Liver (tissue), 9 donors: ENCODE results near the gene KLHL34. TPM values are rescaled to one million over a fixed set of nuclear protein-coding genes. Genes with fewer than 3 reads are reported as not detected.

ENCODE experiments used
- DNase-seq: peaks from one replicate; pipeline ENCODE4 v3.0.0-alpha.2; 2017; ENCODE audit warnings: low spot score
- H3K27ac ChIP-seq, 2 donors: one replicate each; pipeline ENCODE4 v1.7.0; 2013; ENCODE audit warnings: inconsistent platforms in 2 of 2, low read length in 2 of 2, control low read depth in 1 of 2, low read depth in 1 of 2, mild to moderate bottlenecking in 1 of 2
- H3K27me3 ChIP-seq, 4 donors: one replicate each; pipeline versions ENCODE4 v1.6.1 to v1.7.0; 2013; ENCODE audit warnings: low read length in 3 of 4, inconsistent platforms in 1 of 4, mild to moderate bottlenecking in 1 of 4, moderate library complexity in 1 of 4; ENCODE audit not compliant: control insufficient read depth in 4 of 4, insufficient read depth in 4 of 4
- H3K36me3 ChIP-seq, 4 donors: one replicate each; pipeline versions ENCODE4 v1.6.1 to v1.7.0; 2013; ENCODE audit warnings: low read length in 3 of 4, mild to moderate bottlenecking in 3 of 4, low read depth in 1 of 4, moderate library complexity in 1 of 4; ENCODE audit not compliant: control insufficient read depth in 4 of 4, insufficient read depth in 3 of 4
- H3K4me1 ChIP-seq, 4 donors: one replicate each; pipeline versions ENCODE4 v1.6.1 to v1.7.0; 2013; ENCODE audit warnings: low read length in 3 of 4, mild to moderate bottlenecking in 3 of 4, moderate library complexity in 1 of 4; ENCODE audit not compliant: control insufficient read depth in 4 of 4, insufficient read depth in 4 of 4
- H3K4me3 ChIP-seq, 3 donors: one replicate each; pipeline versions ENCODE4 v1.6.1 to v1.7.0; 2013; ENCODE audit warnings: low read length in 3 of 3, control low read depth in 1 of 3, low read depth in 1 of 3, mild to moderate bottlenecking in 1 of 3
- H3K9ac ChIP-seq, 2 donors: one replicate each; pipeline ENCODE4 v1.7.0; 2013; ENCODE audit warnings: low read length in 2 of 2, mild to moderate bottlenecking in 2 of 2, moderate library complexity in 2 of 2, control low read depth in 1 of 2, low read depth in 1 of 2
- H3K9me3 ChIP-seq, 4 donors: one replicate each; pipeline versions ENCODE4 v1.6.1 to v1.7.0; 2013; ENCODE audit warnings: low read length in 3 of 4; ENCODE audit not compliant: control insufficient read depth in 4 of 4
- CTCF ChIP-seq: fragments of 150-350 bp; IDR thresholded peaks from 2 replicates; pipeline ENCODE4 v1.5.1; 2017; ENCODE audit warnings: improper control_type of control experiment, low read depth, low read length; ENCODE audit not compliant: missing input control
- FOXA1 ChIP-seq: IDR thresholded peaks from 2 replicates; pipeline ENCODE4 v1.6.1; 2016; ENCODE audit warnings: antibody characterized with exemption
- FOXA2 ChIP-seq: IDR thresholded peaks from 2 replicates; pipeline ENCODE4 v1.6.1; 2016; ENCODE audit warnings: antibody characterized with exemption
- GABPA ChIP-seq, 2 donors: IDR thresholded peaks in 1 of 2; conservative IDR thresholded peaks in 1 of 2; 2 replicates each; pipeline ENCODE4 v1.6.1; 2016; ENCODE audit warnings: antibody characterized with exemption in 2 of 2, mild to moderate bottlenecking in 1 of 2, moderate library complexity in 1 of 2
- HNF4A ChIP-seq, 2 donors: conservative IDR thresholded peaks; 2 replicates each; pipeline ENCODE4 v1.6.1; 2016; ENCODE audit warnings: antibody characterized with exemption in 2 of 2, mild to moderate bottlenecking in 2 of 2
- HNF4G ChIP-seq: IDR thresholded peaks from 2 replicates; pipeline ENCODE4 v1.6.1; 2016; ENCODE audit warnings: antibody characterized with exemption
- MAX ChIP-seq: IDR thresholded peaks from 2 replicates; pipeline ENCODE4 v1.6.1; 2016; ENCODE audit warnings: antibody characterized with exemption
- NR2F2 ChIP-seq: IDR thresholded peaks from 2 replicates; pipeline ENCODE4 v1.6.1; 2016; ENCODE audit warnings: antibody characterized with exemption
- RAD21 ChIP-seq, 2 donors: IDR thresholded peaks; 2 replicates each; pipeline ENCODE4 v1.6.1; 2016; ENCODE audit warnings: antibody characterized with exemption in 2 of 2, mild to moderate bottlenecking in 2 of 2
- RXRA ChIP-seq, 2 donors: IDR thresholded peaks; 2 replicates each; pipeline ENCODE4 v1.6.1; 2017 to 2018; ENCODE audit warnings: antibody characterized with exemption in 2 of 2, mild to moderate bottlenecking in 1 of 2
- SP1 ChIP-seq: IDR thresholded peaks from 2 replicates; pipeline ENCODE4 v1.6.1; 2018; ENCODE audit warnings: antibody characterized with exemption, mild to moderate bottlenecking
- TAF1 ChIP-seq: conservative IDR thresholded peaks from 2 replicates; pipeline ENCODE4 v1.6.1; 2016; ENCODE audit warnings: antibody characterized with exemption, mild to moderate bottlenecking
- YY1 ChIP-seq: IDR thresholded peaks from 2 replicates; pipeline ENCODE4 v1.6.1; 2016; ENCODE audit warnings: antibody characterized with exemption, mild to moderate bottlenecking
- ZBTB33 ChIP-seq: IDR thresholded peaks from 2 replicates; pipeline ENCODE4 v1.6.1; 2016; ENCODE audit warnings: antibody characterized with exemption
- WGBS: extraction: QIAGEN DNeasy Blood & Tissue Kit; methylation state at CpG from one replicate; pipeline ENCODE4 v1.1.7; 2013; 5-methylcytosine and 5-hydroxymethylcytosine counted together
- polyA plus RNA-seq, 2 donors: library from polyadenylated mRNA; stranded (reverse) in 1 of 2; unstranded in 1 of 2; fragments of 200-250 nt in 1 of 2; fragments of >200 nt in 1 of 2; fragmentation: Nextera tagmentation in 1 of 2; extraction: Ambion mirVana in 1 of 2; gene quantifications; one replicate each; pipeline versions ENCODE4 v1.2.1 to v1.2.3, GENCODE V29; 2013 to 2015
- total RNA-seq, 2 donors: library from RNA; depleted of rRNA; stranded (reverse); fragments of >200 nt; gene quantifications; one replicate each; pipeline ENCODE4 v1.2.3, GENCODE V29; 2014
- TF ChIP-seq, protein P1 (sequence below): IDR thresholded peaks from 2 replicates; pipeline ENCODE4 v1.6.1; 2016; ENCODE audit warnings: antibody characterized with exemption, mild to moderate bottlenecking
- TF ChIP-seq, protein P2 (sequence below): IDR thresholded peaks from 2 replicates; pipeline ENCODE4 v1.6.1; 2016; ENCODE audit warnings: antibody characterized with exemption
- donor health status: healthy.
- donor health status: healthy.
- donor health status: healthy.
- donor health status: healthy.
- donor health status: healthy.

The KLHL34 gene
- total and polyA plus RNA-seq, 4 donors = 0.02 to 0.14 (median 0.04) TPM; not detected in 1

DNA sequence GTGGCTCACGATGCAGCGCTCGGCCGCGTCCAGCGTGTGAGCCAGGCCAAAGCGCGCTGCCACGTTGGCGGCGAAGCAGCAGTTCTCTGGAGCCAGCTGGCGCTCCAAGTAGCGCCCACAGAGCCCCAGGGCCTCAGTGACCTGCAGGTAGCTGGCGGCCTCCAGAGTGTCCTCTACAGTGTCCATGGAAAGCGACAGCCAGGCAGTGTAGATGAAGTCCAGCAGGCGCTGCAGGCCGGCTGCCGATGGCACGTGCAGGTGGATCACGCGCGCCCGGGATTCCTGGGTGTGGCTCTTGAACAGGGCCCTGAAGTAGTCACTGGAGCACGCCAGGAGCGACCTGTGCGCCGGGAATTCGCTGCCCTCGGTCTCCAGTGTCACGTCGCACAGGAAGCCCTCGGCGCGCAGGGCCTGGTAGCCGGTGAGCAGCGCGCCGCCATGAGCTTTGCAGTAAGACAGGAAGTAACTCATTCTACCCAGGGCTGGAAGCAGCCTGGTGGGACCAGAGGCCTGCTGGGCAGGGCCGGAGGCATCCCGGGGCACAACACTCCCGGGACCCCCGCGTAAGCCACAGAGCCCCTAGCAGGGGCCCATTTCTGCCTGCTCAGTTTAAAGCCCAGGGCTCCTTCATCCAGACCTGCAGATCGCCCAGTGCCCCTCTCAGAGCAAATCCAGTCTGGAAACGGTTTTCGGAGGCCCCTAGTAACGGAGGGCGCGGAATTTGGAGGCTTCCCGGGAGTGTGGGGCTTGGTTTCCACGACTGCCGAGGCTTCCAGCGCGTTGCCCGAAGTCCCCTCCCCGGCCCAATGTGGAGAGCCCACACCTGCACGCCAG, 595 bp downstream of the KLHL34 start:
- TF ChIP-seq CTCF = no peak
- TF ChIP-seq, protein P1, sequence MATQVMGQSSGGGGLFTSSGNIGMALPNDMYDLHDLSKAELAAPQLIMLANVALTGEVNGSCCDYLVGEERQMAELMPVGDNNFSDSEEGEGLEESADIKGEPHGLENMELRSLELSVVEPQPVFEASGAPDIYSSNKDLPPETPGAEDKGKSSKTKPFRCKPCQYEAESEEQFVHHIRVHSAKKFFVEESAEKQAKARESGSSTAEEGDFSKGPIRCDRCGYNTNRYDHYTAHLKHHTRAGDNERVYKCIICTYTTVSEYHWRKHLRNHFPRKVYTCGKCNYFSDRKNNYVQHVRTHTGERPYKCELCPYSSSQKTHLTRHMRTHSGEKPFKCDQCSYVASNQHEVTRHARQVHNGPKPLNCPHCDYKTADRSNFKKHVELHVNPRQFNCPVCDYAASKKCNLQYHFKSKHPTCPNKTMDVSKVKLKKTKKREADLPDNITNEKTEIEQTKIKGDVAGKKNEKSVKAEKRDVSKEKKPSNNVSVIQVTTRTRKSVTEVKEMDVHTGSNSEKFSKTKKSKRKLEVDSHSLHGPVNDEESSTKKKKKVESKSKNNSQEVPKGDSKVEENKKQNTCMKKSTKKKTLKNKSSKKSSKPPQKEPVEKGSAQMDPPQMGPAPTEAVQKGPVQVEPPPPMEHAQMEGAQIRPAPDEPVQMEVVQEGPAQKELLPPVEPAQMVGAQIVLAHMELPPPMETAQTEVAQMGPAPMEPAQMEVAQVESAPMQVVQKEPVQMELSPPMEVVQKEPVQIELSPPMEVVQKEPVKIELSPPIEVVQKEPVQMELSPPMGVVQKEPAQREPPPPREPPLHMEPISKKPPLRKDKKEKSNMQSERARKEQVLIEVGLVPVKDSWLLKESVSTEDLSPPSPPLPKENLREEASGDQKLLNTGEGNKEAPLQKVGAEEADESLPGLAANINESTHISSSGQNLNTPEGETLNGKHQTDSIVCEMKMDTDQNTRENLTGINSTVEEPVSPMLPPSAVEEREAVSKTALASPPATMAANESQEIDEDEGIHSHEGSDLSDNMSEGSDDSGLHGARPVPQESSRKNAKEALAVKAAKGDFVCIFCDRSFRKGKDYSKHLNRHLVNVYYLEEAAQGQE = no peak
- no peak for TF ChIP-seq GABPA (IDR thresholded peaks at IDR 0.05 in 1 of 2, conservative IDR thresholded peaks at IDR 0.05 in 1 of 2)
- TF ChIP-seq NR2F2 = no peak
- TF ChIP-seq RAD21 (IDR thresholded peaks at IDR 0.05) = no peak
- TF ChIP-seq FOXA2 = no peak
- TF ChIP-seq FOXA1 = no peak
- TF ChIP-seq TAF1 = no peak
- TF ChIP-seq HNF4A (conservative IDR thresholded peaks at IDR 0.05) = no peak
- no peak for TF ChIP-seq YY1
- no peak for TF ChIP-seq ZBTB33
- no peak for TF ChIP-seq SP1
- TF ChIP-seq, protein P2, sequence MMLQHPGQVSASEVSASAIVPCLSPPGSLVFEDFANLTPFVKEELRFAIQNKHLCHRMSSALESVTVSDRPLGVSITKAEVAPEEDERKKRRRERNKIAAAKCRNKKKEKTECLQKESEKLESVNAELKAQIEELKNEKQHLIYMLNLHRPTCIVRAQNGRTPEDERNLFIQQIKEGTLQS = no peak
- TF ChIP-seq HNF4G = no peak
- no peak for TF ChIP-seq RXRA (IDR thresholded peaks at IDR 0.05)
- TF ChIP-seq MAX = no peak
- Histone ChIP-seq H3K9ac (no peak overlapping the region), H3K36me3 (no peaks in the 10 kb centered on the region), H3K27ac (no peak overlapping the region), H3K4me3 (peak overlapping the region in 2 of 3 donors; percentile 22 to 39), H3K4me1 (peaks cover 0 to 4% (median 0%) of the 10 kb centered on the region in 4 donors), H3K27me3 (no peaks in the 10 kb centered on the region), H3K9me3 (peaks cover 0 to 2% (median under 1%) of the 10 kb centered on the region in 4 donors)
- 57% methylated on average over 57 of the region's 57 CpGs for WGBS
- DNase-seq = no peak
